Panc1 (cell line): ENCODE measurements around the gene NXPH4. TPM values are rescaled to one million over a fixed set of nuclear protein-coding genes. Genes with fewer than 3 reads are reported as not detected.

Source experiments
- ATAC-seq: fragments of 200-7000 bp; cut with Tn5 transposase; 2 replicates; pipeline ENCODE4 v1.9.1; 2020; ENCODE audit warnings: mild to moderate bottlenecking, moderate library complexity
- BruUV-seq: library from RNA; stranded (reverse); fragments of 400-500 nt; replicated peaks from 2 replicates; lab custom pipeline; 2021; lab: Mats Ljungman, UMichigan
- CTCF ChIA-PET: fragments of 300-600 bp; sonication (Branson Sonifier 250); formaldehyde crosslinking; loops from one replicate; lab custom pipeline; 2022; ENCODE audit warnings: antibody characterized with exemption; lab: Charles Lee
- POLR2A ChIA-PET: fragments of 300-600 bp; sonication (Branson Sonifier 250); formaldehyde crosslinking; loops from one replicate; lab custom pipeline; 2022; ENCODE audit warnings: antibody characterized with exemption; lab: Charles Lee
- DNase-seq: peaks from one replicate; pipeline ENCODE4 v3.0.0-alpha.2; 2010; ENCODE audit warnings: low read depth, low spot score
- H3K27ac ChIP-seq: 2 replicates; pipeline ENCODE4 v1.5.1; 2011; ENCODE audit warnings: mild to moderate bottlenecking, low read length, inconsistent platforms
- H3K27me3 ChIP-seq: fragments of 200-500 bp; sonication (Bioruptor generic); 2 replicates; pipeline ENCODE4 v1.6.0; 2014; ENCODE audit warnings: low read length, inconsistent platforms; ENCODE audit not compliant: control insufficient read depth, insufficient read depth
- H3K36me3 ChIP-seq: fragments of 200-500 bp; sonication (Bioruptor generic); 2 replicates; pipeline ENCODE4 v1.5.1; 2014; ENCODE audit warnings: inconsistent platforms, mild to moderate bottlenecking, low read length, moderate library complexity; ENCODE audit not compliant: control insufficient read depth, insufficient read depth
- H3K4me1 ChIP-seq: 2 replicates; pipeline ENCODE4 v1.5.1; 2011; ENCODE audit warnings: inconsistent platforms, mild to moderate bottlenecking, low read length, moderate library complexity; ENCODE audit not compliant: control insufficient read depth, insufficient read depth
- H3K4me3 ChIP-seq, 2 experiments: 2 replicates each; pipeline ENCODE4 v1.5.1; 2011 to 2012; ENCODE audit warnings: low read depth in 2 of 2, low read length in 2 of 2, mild to moderate bottlenecking in 2 of 2, inconsistent platforms in 1 of 2, moderate library complexity in 1 of 2
- H3K9me3 ChIP-seq: fragments of 200-500 bp; sonication (Bioruptor generic); 2 replicates; pipeline ENCODE4 v1.5.1; 2014; ENCODE audit warnings: low read depth, mild to moderate bottlenecking, inconsistent platforms, low read length, moderate library complexity; ENCODE audit not compliant: control insufficient read depth, insufficient read depth
- CTCF ChIP-seq: fragments of 450-650 bp; IDR thresholded peaks from 2 replicates; pipeline ENCODE4 v1.5.1; 2017; ENCODE audit warnings: mild to moderate bottlenecking
- POLR2AphosphoS5 ChIP-seq: IDR thresholded peaks from 2 replicates; pipeline ENCODE4 v1.6.1; 2012; ENCODE audit warnings: mild to moderate bottlenecking, low read depth, low read length, moderate library complexity
- REST ChIP-seq, 2 experiments: IDR thresholded peaks; 2 replicates each; pipeline ENCODE4 v1.6.1; 2011 to 2012; ENCODE audit warnings: low read depth in 2 of 2, control low read depth in 1 of 2, low read length in 1 of 2, mild to moderate bottlenecking in 1 of 2, moderate library complexity in 1 of 2; ENCODE audit not compliant: insufficient read depth in 1 of 2
- SIN3A ChIP-seq: IDR thresholded peaks from 2 replicates; pipeline ENCODE4 v1.6.1; 2012; ENCODE audit warnings: low read depth, mild to moderate bottlenecking, low read length, moderate library complexity, borderline replicate concordance; ENCODE audit not compliant: insufficient read depth
- TCF7L2 ChIP-seq: IDR thresholded peaks from 2 replicates; pipeline ENCODE4 v1.6.1; 2011; ENCODE audit warnings: mild to moderate bottlenecking, low read depth, low read length, inconsistent platforms
- in situ Hi-C: cut with HindIII; loops from 2 replicates; pipeline ENCODE4 v1.10.0; 2016; ENCODE audit warnings: low sequenced_read_pairs, low pct_unique_long_range_greater_than_20kb
- intact Hi-C: fragments of 100-400 bp; cut with micrococcal nuclease; formaldehyde crosslinking; loops from one replicate; pipeline ENCODE4 v1.10.0; 2022; ENCODE audit not compliant: unreplicated experiment
- total RNA-seq: library from RNA; stranded (reverse); gene quantifications from one replicate; pipeline ENCODE4 v1.2.1, GENCODE V29; 2021; ENCODE audit not compliant: unreplicated experiment

Gene NXPH4
- total RNA-seq, 1 experiment from 2014 or later: 2.1 TPM

GRCh38 chr12:57195186-57195585 is 21.4 kb upstream of the NXPH4 start:
- BruUV-seq: no TSS peak
- intact Hi-C loops (no loop called here), in situ Hi-C loops (no loop called here)
- Histone ChIP-seq H3K36me3 (no peaks in the 10 kb centered on the region), H3K27me3 (no peaks in the 10 kb centered on the region), H3K4me1 (no peaks in the 10 kb centered on the region), H3K9me3 (no peaks in the 10 kb centered on the region), H3K4me3 (no peak overlapping the region), H3K27ac (no peak overlapping the region)
- POLR2A ChIA-PET: no interaction called here
- no peak for ATAC-seq
- CTCF ChIA-PET: no interaction called here
- DNase-seq: no peak
- TF ChIP-seq REST (IDR thresholded peaks at IDR 0.05; ENCODE audit: insufficient read depth in 1 of 2, low read depth in 2 of 2, low read length in 1 of 2): no peak
- TF ChIP-seq TCF7L2: no peak

GRCh38 chr12:57195611-57196371 is 20.8 kb upstream of the NXPH4 start:
- no peak overlapping the region for H3K4me3 ChIP-seq
- no peaks in the 10 kb centered on the region for H3K4me1 ChIP-seq
- intact Hi-C loops (no loop called here), in situ Hi-C loops (no loop called here)
- H3K9me3 ChIP-seq: no peaks in the 10 kb centered on the region
- ATAC-seq (no peak), DNase-seq (no peak)
- H3K27me3 ChIP-seq: no peaks in the 10 kb centered on the region
- H3K36me3 ChIP-seq: no peaks in the 10 kb centered on the region
- H3K27ac ChIP-seq: no peak overlapping the region
- BruUV-seq: no TSS peak
- CTCF ChIA-PET: no interaction called here
- TF ChIP-seq POLR2AphosphoS5: no peak
- no peak for TF ChIP-seq TCF7L2
- TF ChIP-seq REST (IDR thresholded peaks at IDR 0.05; ENCODE audit: insufficient read depth in 1 of 2, low read depth in 2 of 2, low read length in 1 of 2): no peak
- no peak for TF ChIP-seq CTCF
- no peak for TF ChIP-seq SIN3A
- POLR2A ChIA-PET: no interaction called here
